Right atrium auricular region (tissue), 2 donors: ENCODE results near the gene WNT9A. TPM values are rescaled to one million over a fixed set of nuclear protein-coding genes. Genes with fewer than 3 reads are reported as not detected.
A peak's percentile ranks its signal among the peaks of the same experiment; 100 is the strongest.
"Not testable (repeated sequence)": the region's sequence is repeated elsewhere in the genome, so short reads cannot be mapped to it uniquely, and the experiment has no call there.

Experiments
- DNase-seq: peaks from one replicate; pipeline ENCODE4 v3.0.0-alpha.2; 2019; ENCODE audit warnings: low spot score
- H3K27ac ChIP-seq, 2 donors: fragments of 200-600 bp; sonication (generic); 1 replicate in 1 of 2; 2 replicates in 1 of 2; pipeline ENCODE4 v1.5.1; 2016 to 2019
- H3K27me3 ChIP-seq, 2 donors: fragments of 200-600 bp; sonication (generic); one replicate each; pipeline versions ENCODE4 v1.5.1 to v1.6.0; 2017 to 2019
- H3K36me3 ChIP-seq: fragments of 200-600 bp; sonication (generic); one replicate; pipeline ENCODE4 v1.5.1; 2016
- H3K4me1 ChIP-seq, 2 donors: fragments of 200-600 bp; sonication (generic); one replicate each; pipeline versions ENCODE4 v1.5.1 to v1.6.0; 2017 to 2019
- H3K4me3 ChIP-seq, 2 donors: fragments of 200-600 bp; sonication (generic); 1 replicate in 1 of 2; 2 replicates in 1 of 2; pipeline ENCODE4 v1.5.1; 2017 to 2019; ENCODE audit warnings: mild to moderate bottlenecking in 1 of 2, moderate library complexity in 1 of 2
- H3K9me3 ChIP-seq, 2 donors: fragments of 200-600 bp; sonication (generic); one replicate each; pipeline ENCODE4 v1.5.1; 2019
- CTCF ChIP-seq, 2 donors: fragments of 200-600 bp; sonication (generic); IDR thresholded peaks; one replicate each; pipeline ENCODE4 v1.5.1; 2019; ENCODE audit warnings: antibody characterized with exemption in 2 of 2
- total RNA-seq, 2 donors: library from RNA; depleted of rRNA; stranded (reverse); fragments of >200 nt; gene quantifications; one replicate each; pipeline ENCODE4 v1.1.0, GENCODE V29; 2016

Gene WNT9A
- total RNA-seq, 2 donors from 2014 or later: 0.78 to 2.2 TPM

GRCh38 chr1:227884370-227885134 is 63.2 kb downstream of the WNT9A start:
- no peak for TF ChIP-seq CTCF (IDR thresholded peaks at IDR 0.05)
- peaks cover 0 to 27% of the 10 kb centered on the region in 2 donors for H3K4me1 ChIP-seq
- DNase-seq: peak; percentile 51
- H3K27me3 ChIP-seq: no peaks in the 10 kb centered on the region
- H3K27ac ChIP-seq: no peak overlapping the region
- no peaks in the 10 kb centered on the region for H3K9me3 ChIP-seq
- no peaks in the 10 kb centered on the region for H3K36me3 ChIP-seq
- no peak overlapping the region for H3K4me3 ChIP-seq

GRCh38 chr1:227883641-227884301 is 64.0 kb downstream of the WNT9A start:
- H3K9me3 ChIP-seq: no peaks in the 10 kb centered on the region
- H3K4me1 ChIP-seq: peaks cover 0 to 27% of the 10 kb centered on the region in 2 donors
- no peak overlapping the region for H3K4me3 ChIP-seq
- peak; percentile 55 for DNase-seq
- no peaks in the 10 kb centered on the region for H3K27me3 ChIP-seq
- no peak overlapping the region for H3K27ac ChIP-seq
- no peaks in the 10 kb centered on the region for H3K36me3 ChIP-seq
- TF ChIP-seq CTCF (IDR thresholded peaks at IDR 0.05): no peak

GRCh38 chr1:227883073-227883520 is 64.6 kb downstream of the WNT9A start:
- no peaks in the 10 kb centered on the region for H3K9me3 ChIP-seq
- DNase-seq: peak; percentile 50
- H3K4me3 ChIP-seq: no peak overlapping the region
- peaks cover 0 to 27% of the 10 kb centered on the region in 2 donors for H3K4me1 ChIP-seq
- H3K27me3 ChIP-seq: no peaks in the 10 kb centered on the region
- H3K27ac ChIP-seq: no peak overlapping the region
- TF ChIP-seq CTCF (IDR thresholded peaks at IDR 0.05): no peak
- no peaks in the 10 kb centered on the region for H3K36me3 ChIP-seq

GRCh38 chr1:227880342-227880924 is 67.3 kb downstream of the WNT9A start:
- Histone ChIP-seq H3K4me3 (no peak overlapping the region), H3K27me3 (no peaks in the 10 kb centered on the region), H3K4me1 (peaks cover 0 to 5% of the 10 kb centered on the region in 2 donors), H3K27ac (no peak overlapping the region), H3K9me3 (no peaks in the 10 kb centered on the region), H3K36me3 (no peaks in the 10 kb centered on the region)
- peak; percentile 43 for DNase-seq
- TF ChIP-seq CTCF (IDR thresholded peaks at IDR 0.05): no peak

- not testable (repeated sequence) for H3K4me1 ChIP-seq, H3K9me3 ChIP-seq, H3K27me3 ChIP-seq, DNase-seq, H3K27ac ChIP-seq, H3K36me3 ChIP-seq, H3K4me3 ChIP-seq
These were observed 69.9 kb downstream of the WNT9A start for GRCh38 chr1:227877810-227878209.

GRCh38 chr1:227871892-227872291 is 75.8 kb downstream of the WNT9A start:
- not testable (repeated sequence) for H3K4me1 ChIP-seq, H3K36me3 ChIP-seq, DNase-seq, H3K9me3 ChIP-seq, H3K27ac ChIP-seq, H3K27me3 ChIP-seq, H3K4me3 ChIP-seq
